NCI-H526 treated with DMSO at 0.1 percent for 48 hours (cell line): ENCODE measurements around the gene TMEM168.

Experiments
- DNase-seq: peaks from one replicate; lab custom pipeline; 2025; lab: John Stamatoyannopoulos, UW

Gene TMEM168

GRCh38 chr7:112714917-112715316 is 75.3 kb downstream of the TMEM168 start:
- DNase-seq, result no peak
